Mesodermal cell (in vitro differentiated cells): ENCODE measurements around the gene KIRREL3.

Experiments
- H3K27ac ChIP-seq: 2 replicates; pipeline ENCODE4 v1.7.0; 2013; ENCODE audit warnings: mild to moderate bottlenecking, low read depth, low read length, moderate library complexity; ENCODE audit not compliant: severe bottlenecking
- H3K36me3 ChIP-seq: 2 replicates; pipeline ENCODE4 v1.7.1; 2013; ENCODE audit warnings: mild to moderate bottlenecking, low read length, moderate library complexity; ENCODE audit not compliant: control insufficient read depth, insufficient read depth
- H3K4me1 ChIP-seq: one replicate; pipeline ENCODE4 v1.7.1; 2013; ENCODE audit warnings: mild to moderate bottlenecking, low read length; ENCODE audit not compliant: insufficient read depth, control insufficient read depth, poor library complexity, severe bottlenecking
- H3K4me3 ChIP-seq: 2 replicates; pipeline ENCODE4 v1.7.0; 2013; ENCODE audit warnings: low read length, control low read depth, mild to moderate bottlenecking; ENCODE audit not compliant: insufficient read depth, poor library complexity, severe bottlenecking; ENCODE audit errors: extremely low read depth
- H3K9me3 ChIP-seq: 2 replicates; pipeline ENCODE4 v1.7.1; 2013; ENCODE audit warnings: mild to moderate bottlenecking, low read length, moderate library complexity; ENCODE audit not compliant: control insufficient read depth
- WGBS, 2 experiments: methylation state at CpG; one replicate each; pipeline ENCODE4 v1.1.5; 2013; ENCODE audit warnings: missing lambda C conversion rate in 2 of 2; ENCODE audit not compliant: insufficient coverage in 2 of 2; 5-methylcytosine and 5-hydroxymethylcytosine counted together

The KIRREL3 gene

GRCh38 chr11:126510621-126511370 is 489.8 kb downstream of the KIRREL3 start:
- no peaks in the 10 kb centered on the region for H3K4me1 ChIP-seq
- 70 to 78% methylated on average over 3 to 4 of the region's 5 CpGs for WGBS, 2 experiments
- H3K36me3 ChIP-seq: no peaks in the 10 kb centered on the region

GRCh38 chr11:126507646-126508045 is 492.9 kb downstream of the KIRREL3 start:
- WGBS, 2 experiments: 75 to 83% methylated on average over 4 to 7 of the region's 8 CpGs
- no peaks in the 10 kb centered on the region for H3K4me1 ChIP-seq
- H3K36me3 ChIP-seq: no peaks in the 10 kb centered on the region
- H3K4me3 ChIP-seq: no peak overlapping the region
- no peak overlapping the region for H3K27ac ChIP-seq
- H3K9me3 ChIP-seq: peaks cover 8% of the 10 kb centered on the region

More at GRCh38 chr11:126510621-126511370, 489.8 kb downstream of the KIRREL3 start:
- no peak overlapping the region for H3K4me3 ChIP-seq
- no peak overlapping the region for H3K27ac ChIP-seq
- H3K9me3 ChIP-seq: peaks cover 5% of the 10 kb centered on the region

DNA sequence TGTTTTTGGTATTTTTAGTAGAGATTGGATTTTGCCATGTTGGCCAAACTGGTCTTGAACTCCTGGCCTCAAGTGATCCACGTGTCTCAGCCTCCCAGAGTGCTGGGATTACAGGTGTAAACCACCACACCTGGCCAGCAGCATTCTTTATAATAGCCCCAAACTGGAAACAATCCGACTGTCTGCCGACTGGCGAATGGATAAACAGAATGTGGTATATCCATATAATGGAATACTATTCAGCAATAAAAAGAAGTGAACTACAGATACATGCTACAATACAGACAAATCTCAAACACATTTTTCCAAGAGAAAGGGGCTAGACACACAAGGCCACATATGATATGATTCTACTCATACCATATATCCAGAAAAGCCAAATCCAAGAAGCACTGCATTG is 493.8 kb downstream of the KIRREL3 start:
- H3K4me3 ChIP-seq: no peak overlapping the region
- 80% methylated on average over 1 of the region's 4 CpGs; no CpG with 5 or more reads in 1 of the 2 experiments for WGBS, 2 experiments
- H3K9me3 ChIP-seq: peaks cover 8% of the 10 kb centered on the region

GRCh38 chr11:126502982-126503381 is 497.6 kb downstream of the KIRREL3 start:
- H3K4me1 ChIP-seq: peaks cover 7% of the 10 kb centered on the region
- no peak overlapping the region for H3K27ac ChIP-seq
- WGBS, 2 experiments: 72 to 75% methylated on average over 3 to 4 of the region's 5 CpGs
- no peaks in the 10 kb centered on the region for H3K36me3 ChIP-seq
- no peak overlapping the region for H3K4me3 ChIP-seq
- H3K9me3 ChIP-seq: peaks cover 8% of the 10 kb centered on the region

More for the DNA sequence above, 493.8 kb downstream of the KIRREL3 start:
- Histone ChIP-seq H3K4me1 (peaks cover 3% of the 10 kb centered on the region), H3K36me3 (no peaks in the 10 kb centered on the region), H3K27ac (no peak overlapping the region)

GRCh38 chr11:126502159-126502558 is 498.4 kb downstream of the KIRREL3 start:
- H3K9me3 ChIP-seq: peaks cover 8% of the 10 kb centered on the region
- H3K4me1 ChIP-seq: peaks cover 7% of the 10 kb centered on the region
- H3K27ac ChIP-seq: no peak overlapping the region
- no peaks in the 10 kb centered on the region for H3K36me3 ChIP-seq
- no peak overlapping the region for H3K4me3 ChIP-seq
- 45 to 60% methylated on average over 1 of the region's 2 CpGs for WGBS, 2 experiments

GRCh38 chr11:126501641-126502040 is 498.9 kb downstream of the KIRREL3 start:
- Histone ChIP-seq H3K36me3 (no peaks in the 10 kb centered on the region), H3K4me1 (peaks cover 7% of the 10 kb centered on the region), H3K4me3 (no peak overlapping the region), H3K9me3 (peaks cover 4% of the 10 kb centered on the region), H3K27ac (no peak overlapping the region)
- WGBS, 2 experiments: 84 to 98% methylated on average over 5 of the region's 6 CpGs

GRCh38 chr11:126500981-126501380 is 499.6 kb downstream of the KIRREL3 start:
- 97% methylated on average over 7 to 10 of the region's 10 CpGs for WGBS, 2 experiments
- H3K36me3 ChIP-seq: no peaks in the 10 kb centered on the region
- H3K4me1 ChIP-seq: peaks cover 7% of the 10 kb centered on the region
- no peak overlapping the region for H3K27ac ChIP-seq
- no peak overlapping the region for H3K4me3 ChIP-seq
- H3K9me3 ChIP-seq: peaks cover 4% of the 10 kb centered on the region

- no peaks in the 10 kb centered on the region for H3K36me3 ChIP-seq
- 81 to 84% methylated on average over 15 of the region's 19 CpGs for WGBS, 2 experiments
Measured at GRCh38 chr11:126499131-126499752, 501.3 kb downstream of the KIRREL3 start.

GRCh38 chr11:126498281-126498680 is 502.3 kb downstream of the KIRREL3 start:
- Histone ChIP-seq H3K36me3 (no peaks in the 10 kb centered on the region), H3K4me3 (no peak overlapping the region), H3K4me1 (peaks cover 7% of the 10 kb centered on the region), H3K27ac (no peak overlapping the region), H3K9me3 (no peaks in the 10 kb centered on the region)
- WGBS, 2 experiments: 77 to 90% methylated on average over 2 to 6 of the region's 9 CpGs

More at GRCh38 chr11:126499131-126499752, 501.3 kb downstream of the KIRREL3 start:
- Histone ChIP-seq H3K4me1 (peaks cover 7% of the 10 kb centered on the region), H3K4me3 (no peak overlapping the region), H3K27ac (no peak overlapping the region), H3K9me3 (no peaks in the 10 kb centered on the region)

GRCh38 chr11:126497581-126498122 is 502.9 kb downstream of the KIRREL3 start:
- no peak overlapping the region for H3K27ac ChIP-seq
- H3K36me3 ChIP-seq: no peaks in the 10 kb centered on the region
- WGBS, 2 experiments: 67 to 90% methylated on average over 2 to 4 of the region's 4 CpGs
- no peaks in the 10 kb centered on the region for H3K9me3 ChIP-seq
- H3K4me1 ChIP-seq: peaks cover 7% of the 10 kb centered on the region
- H3K4me3 ChIP-seq: no peak overlapping the region
